ENCODE data around the gene MCC. TPM values are rescaled to one million over a fixed set of nuclear protein-coding genes. Genes with fewer than 3 reads are reported as not detected.
A peak's percentile ranks its signal among the peaks of the same experiment; 100 is the strongest.

The MCC gene
- total RNA-seq, 5 donors from 2014 or later (not counting 1 experiment from before 2014, with no cell fraction given) = 2.6 to 8.3 (median 6.3) TPM

- ChIA-PET POLR2A (no interaction called here), CTCF (interaction anchor here (0.8 to 0.9 kb wide), 2 partner anchors 33 to 34 kb away, joined by 3 read pairs; no protein-coding TSS in a partner anchor)
- ATAC-seq (replicated peaks in 1 of 4) (no peak), DNase-seq (no peak)
- H3K4me3 Mint-ChIP-seq = no peak overlapping the region
- Histone ChIP-seq H3K4me1 (ENCODE audit: control insufficient read depth in 1 of 2, extremely low read depth in 1 of 2, insufficient read depth in 2 of 2, low read length in 2 of 2) (peaks cover 0 to 7% of the 10 kb centered on the region in 2 experiments), H3K27me3 (replicated peaks in 1 of 2; ENCODE audit: control insufficient read depth in 2 of 2, extremely low read depth in 1 of 2, insufficient read depth in 2 of 2, low read length in 1 of 2) (no peaks in the 10 kb centered on the region), H3K27ac (ENCODE audit: low read length) (no peak overlapping the region), H3K4me3 (ENCODE audit: control insufficient read depth in 1 of 2, extremely low read depth in 1 of 2, low read length in 1 of 2) (no peak overlapping the region), H3K9me3 (no peaks in the 10 kb centered on the region), H3K36me3 (ENCODE audit: control insufficient read depth in 2 of 2, extremely low read depth in 1 of 2, insufficient read depth in 1 of 2, low read length in 1 of 2) (peaks cover 9 to 20% of the 10 kb centered on the region in 2 donors)
- 100% methylated on average over 1 of the region's 6 CpGs for WGBS (ENCODE audit: insufficient coverage)
- peaks cover 4 to 16% (median 9%) of the 10 kb centered on the region in 3 donors for H3K4me1 Mint-ChIP-seq
- H3K9me3 Mint-ChIP-seq = no peaks in the 10 kb centered on the region
- H3K27ac Mint-ChIP-seq = no peak overlapping the region
- H3K27me3 Mint-ChIP-seq = no peaks in the 10 kb centered on the region
- H3K36me3 Mint-ChIP-seq = peaks cover 37% of the 10 kb centered on the region
Observed at GRCh38 chr5:113029614-113030013, 458.6 kb downstream of the MCC start.

GRCh38 chr5:113027431-113027830 lies 460.8 kb downstream of the MCC start:
- Mint-ChIP-seq H3K27me3 (no peaks in the 10 kb centered on the region), H3K4me3 (no peak overlapping the region), H3K36me3 (peaks cover 45% of the 10 kb centered on the region), H3K27ac (peak overlapping the region in 1 of 2 donors; percentile 12), H3K4me1 (peaks cover 24 to 28% (median 27%) of the 10 kb centered on the region in 3 donors), H3K9me3 (no peaks in the 10 kb centered on the region)
- Histone ChIP-seq H3K27me3 (replicated peaks in 1 of 2; ENCODE audit: control insufficient read depth in 2 of 2, extremely low read depth in 1 of 2, insufficient read depth in 2 of 2, low read length in 1 of 2) (no peaks in the 10 kb centered on the region), H3K36me3 (ENCODE audit: control insufficient read depth in 2 of 2, extremely low read depth in 1 of 2, insufficient read depth in 1 of 2, low read length in 1 of 2) (peaks cover 9 to 25% of the 10 kb centered on the region in 2 donors), H3K4me1 (ENCODE audit: control insufficient read depth in 1 of 2, extremely low read depth in 1 of 2, insufficient read depth in 2 of 2, low read length in 2 of 2) (peaks cover 9 to 19% of the 10 kb centered on the region in 2 experiments), H3K27ac (ENCODE audit: low read length) (no peak overlapping the region), H3K9me3 (no peaks in the 10 kb centered on the region), H3K4me3 (ENCODE audit: control insufficient read depth in 1 of 2, extremely low read depth in 1 of 2, low read length in 1 of 2) (no peak overlapping the region)
- WGBS (ENCODE audit: insufficient coverage) = 100% methylated on average over 3 of the region's 5 CpGs
- CTCF ChIA-PET = no interaction called here
- ATAC-seq (replicated peaks in 1 of 4) (no peak), DNase-seq (no peak)
- POLR2A ChIA-PET = no interaction called here

GRCh38 chr5:113027015-113027414 lies 461.2 kb downstream of the MCC start:
- ATAC-seq (replicated peaks in 1 of 4) = no peak
- POLR2A ChIA-PET = no interaction called here
- H3K9me3 Mint-ChIP-seq = no peaks in the 10 kb centered on the region

GRCh38 chr5:113026211-113026610 lies 462.0 kb downstream of the MCC start:
- H3K4me3 Mint-ChIP-seq = no peak overlapping the region
- ATAC-seq (replicated peaks in 1 of 4) (no peak), DNase-seq (no peak)
- Histone ChIP-seq H3K27ac (ENCODE audit: low read length) (no peak overlapping the region), H3K36me3 (ENCODE audit: control insufficient read depth in 2 of 2, extremely low read depth in 1 of 2, insufficient read depth in 1 of 2, low read length in 1 of 2) (peaks cover 9 to 25% of the 10 kb centered on the region in 2 donors), H3K9me3 (no peaks in the 10 kb centered on the region), H3K4me3 (ENCODE audit: control insufficient read depth in 1 of 2, extremely low read depth in 1 of 2, low read length in 1 of 2) (no peak overlapping the region), H3K4me1 (ENCODE audit: control insufficient read depth in 1 of 2, extremely low read depth in 1 of 2, insufficient read depth in 2 of 2, low read length in 2 of 2) (peaks cover 9 to 29% of the 10 kb centered on the region in 2 experiments), H3K27me3 (replicated peaks in 1 of 2; ENCODE audit: control insufficient read depth in 2 of 2, extremely low read depth in 1 of 2, insufficient read depth in 2 of 2, low read length in 1 of 2) (no peaks in the 10 kb centered on the region)
- H3K36me3 Mint-ChIP-seq = peaks cover 45% of the 10 kb centered on the region
- peak overlapping the region; percentile 68 to 69 for H3K27ac Mint-ChIP-seq
- ChIA-PET CTCF (no interaction called here), POLR2A (interaction anchor here in 1 of 2 donors (0.6 kb wide), 1 partner anchor 565 kb away, joined by 3 read pairs; no protein-coding TSS in a partner anchor)
- WGBS (ENCODE audit: insufficient coverage) = 100% methylated on average over 1 of the region's 4 CpGs
- no peaks in the 10 kb centered on the region for H3K9me3 Mint-ChIP-seq
- peaks cover 36 to 39% (median 37%) of the 10 kb centered on the region in 3 donors for H3K4me1 Mint-ChIP-seq
- H3K27me3 Mint-ChIP-seq = no peaks in the 10 kb centered on the region

More at GRCh38 chr5:113027015-113027414, 461.2 kb downstream of the MCC start:
- Histone ChIP-seq H3K27me3 (replicated peaks in 1 of 2; ENCODE audit: control insufficient read depth in 2 of 2, extremely low read depth in 1 of 2, insufficient read depth in 2 of 2, low read length in 1 of 2) (no peaks in the 10 kb centered on the region), H3K4me1 (ENCODE audit: control insufficient read depth in 1 of 2, extremely low read depth in 1 of 2, insufficient read depth in 2 of 2, low read length in 2 of 2) (peaks cover 9 to 24% of the 10 kb centered on the region in 2 experiments), H3K36me3 (ENCODE audit: control insufficient read depth in 2 of 2, extremely low read depth in 1 of 2, insufficient read depth in 1 of 2, low read length in 1 of 2) (peaks cover 9 to 25% of the 10 kb centered on the region in 2 donors), H3K9me3 (no peaks in the 10 kb centered on the region), H3K4me3 (ENCODE audit: control insufficient read depth in 1 of 2, extremely low read depth in 1 of 2, low read length in 1 of 2) (no peak overlapping the region), H3K27ac (ENCODE audit: low read length) (no peak overlapping the region)
- Mint-ChIP-seq H3K4me3 (no peak overlapping the region), H3K27ac (peak overlapping the region in 1 of 2 donors; percentile 12), H3K4me1 (peaks cover 28 to 31% (median 29%) of the 10 kb centered on the region in 3 donors), H3K36me3 (peaks cover 45% of the 10 kb centered on the region), H3K27me3 (no peaks in the 10 kb centered on the region)
- 91% methylated on average over 7 of the region's 8 CpGs for WGBS (ENCODE audit: insufficient coverage)
- no peak for DNase-seq
- CTCF ChIA-PET = no interaction called here

GRCh38 chr5:113025596-113025995 lies 462.7 kb downstream of the MCC start:
- 93% methylated on average over 2 of the region's 4 CpGs for WGBS (ENCODE audit: insufficient coverage)
- H3K36me3 Mint-ChIP-seq = peaks cover 45% of the 10 kb centered on the region

GRCh38 chr5:113024076-113024697 lies 464.1 kb downstream of the MCC start:
- Histone ChIP-seq H3K27ac (ENCODE audit: low read length) (peak overlapping the region; percentile 55), H3K9me3 (no peaks in the 10 kb centered on the region), H3K4me1 (ENCODE audit: control insufficient read depth in 1 of 2, extremely low read depth in 1 of 2, insufficient read depth in 2 of 2, low read length in 2 of 2) (peaks cover 14 to 41% of the 10 kb centered on the region in 2 experiments), H3K36me3 (ENCODE audit: control insufficient read depth in 2 of 2, extremely low read depth in 1 of 2, insufficient read depth in 1 of 2, low read length in 1 of 2) (peaks cover 9 to 25% of the 10 kb centered on the region in 2 donors), H3K27me3 (replicated peaks in 1 of 2; ENCODE audit: control insufficient read depth in 2 of 2, extremely low read depth in 1 of 2, insufficient read depth in 2 of 2, low read length in 1 of 2) (no peaks in the 10 kb centered on the region), H3K4me3 (ENCODE audit: control insufficient read depth in 1 of 2, extremely low read depth in 1 of 2, low read length in 1 of 2) (no peak overlapping the region)
- 97% methylated on average over 4 of the region's 6 CpGs for WGBS (ENCODE audit: insufficient coverage)
- Mint-ChIP-seq H3K36me3 (peaks cover 38% of the 10 kb centered on the region), H3K9me3 (no peaks in the 10 kb centered on the region), H3K27me3 (no peaks in the 10 kb centered on the region), H3K4me1 (peaks cover 51 to 59% (median 57%) of the 10 kb centered on the region in 3 donors), H3K27ac (peak overlapping the region; percentile 74 to 96), H3K4me3 (no peak overlapping the region)
- POLR2A ChIA-PET = no interaction called here
- no peak for DNase-seq
- CTCF ChIA-PET = interaction anchor here in 1 of 2 donors (1.0 to 2.3 kb wide), 3 partner anchors 28 to 311 kb away, joined by 3 to 20 read pairs (median 3); no protein-coding TSS in a partner anchor
- no peak for ATAC-seq (replicated peaks in 1 of 4)

More at GRCh38 chr5:113025596-113025995, 462.7 kb downstream of the MCC start:
- H3K27me3 Mint-ChIP-seq = no peaks in the 10 kb centered on the region
- H3K9me3 ChIP-seq = no peaks in the 10 kb centered on the region
- H3K27ac ChIP-seq (ENCODE audit: low read length) = no peak overlapping the region
- H3K27me3 ChIP-seq (replicated peaks in 1 of 2; ENCODE audit: control insufficient read depth in 2 of 2, extremely low read depth in 1 of 2, insufficient read depth in 2 of 2, low read length in 1 of 2) = no peaks in the 10 kb centered on the region
- POLR2A ChIA-PET = interaction anchor here in 1 of 2 donors (0.7 kb wide), 1 partner anchor 664 kb away, joined by 3 read pairs; no protein-coding TSS in a partner anchor
- peaks cover 14 to 32% of the 10 kb centered on the region in 2 experiments for H3K4me1 ChIP-seq (ENCODE audit: control insufficient read depth in 1 of 2, extremely low read depth in 1 of 2, insufficient read depth in 2 of 2, low read length in 2 of 2)
- CTCF ChIA-PET = interaction anchor here in 1 of 2 donors (1.2 to 1.3 kb wide), 2 partner anchors 30 to 309 kb away, joined by 3 read pairs; no protein-coding TSS in a partner anchor
- no peaks in the 10 kb centered on the region for H3K9me3 Mint-ChIP-seq
- H3K4me3 Mint-ChIP-seq = no peak overlapping the region
- H3K4me1 Mint-ChIP-seq = peaks cover 42 to 45% (median 43%) of the 10 kb centered on the region in 3 donors
- peak overlapping the region; percentile 68 to 69 for H3K27ac Mint-ChIP-seq
- ATAC-seq (replicated peaks in 1 of 4) = no peak
- peaks cover 9 to 25% of the 10 kb centered on the region in 2 donors for H3K36me3 ChIP-seq (ENCODE audit: control insufficient read depth in 2 of 2, extremely low read depth in 1 of 2, insufficient read depth in 1 of 2, low read length in 1 of 2)
- no peak for DNase-seq
- no peak overlapping the region for H3K4me3 ChIP-seq (ENCODE audit: control insufficient read depth in 1 of 2, extremely low read depth in 1 of 2, low read length in 1 of 2)
